ENCODE measurements around the gene PPP6R3.

GRCh38 chr11:68570691-68571090, 110.1 kb downstream of the PPP6R3 start:
- no peak for TF ChIP-seq TAF1 (IDR thresholded peaks at IDR 0.05; ENCODE audit: borderline replicate concordance, insufficient read depth, low read length)
- no peak for TF ChIP-seq SIN3A (IDR thresholded peaks at IDR 0.05; ENCODE audit: borderline replicate concordance, insufficient read depth, low read length)
- no peak for TF ChIP-seq POLR2AphosphoS5 (IDR thresholded peaks at IDR 0.05; ENCODE audit: low read depth, low read length)
